GM10266 (cell line): ENCODE results near the gene CFAP77.

Source experiments
- DNase-seq: peaks from one replicate; pipeline ENCODE4 v3.0.0; 2012; ENCODE audit errors: extremely low spot score
- TF ChIP-seq, protein P1 (sequence below): IDR thresholded peaks from 2 replicates; pipeline ENCODE4 v1.5.1; 2012; ENCODE audit warnings: mild to moderate bottlenecking, low read depth; ENCODE audit not compliant: control insufficient read depth, insufficient read depth; ENCODE audit errors: missing control alignments

CFAP77 gene

DNA sequence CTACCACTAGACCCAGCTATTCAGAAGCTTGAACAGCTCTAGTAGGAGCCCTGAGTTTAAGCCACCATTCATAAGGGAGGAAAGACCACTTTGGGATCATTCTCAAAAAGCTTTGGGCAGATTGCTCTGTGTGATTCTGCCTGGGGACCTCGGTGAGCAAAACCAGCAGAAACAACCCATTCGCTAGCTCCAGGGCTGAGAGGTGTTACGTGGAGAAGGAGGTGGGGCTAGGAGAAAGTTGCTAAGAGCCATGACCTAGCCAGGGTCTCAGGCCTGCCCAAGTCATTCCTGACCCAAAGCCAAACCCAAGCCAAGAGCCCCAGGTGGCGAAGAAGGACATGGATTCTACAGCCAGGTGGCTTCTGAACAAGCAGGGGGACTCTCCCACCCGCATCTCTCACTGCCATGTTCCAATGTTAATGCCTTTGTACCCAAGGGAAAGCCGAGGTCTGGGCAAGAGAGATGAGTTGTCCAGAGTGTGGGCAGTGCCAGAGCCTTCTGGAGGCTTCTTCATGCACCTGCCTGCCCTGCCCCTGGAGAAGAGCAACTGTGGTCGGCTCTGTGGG lies 168.4 kb downstream of the CFAP77 start:
- no peak for DNase-seq
- TF ChIP-seq, protein P1, sequence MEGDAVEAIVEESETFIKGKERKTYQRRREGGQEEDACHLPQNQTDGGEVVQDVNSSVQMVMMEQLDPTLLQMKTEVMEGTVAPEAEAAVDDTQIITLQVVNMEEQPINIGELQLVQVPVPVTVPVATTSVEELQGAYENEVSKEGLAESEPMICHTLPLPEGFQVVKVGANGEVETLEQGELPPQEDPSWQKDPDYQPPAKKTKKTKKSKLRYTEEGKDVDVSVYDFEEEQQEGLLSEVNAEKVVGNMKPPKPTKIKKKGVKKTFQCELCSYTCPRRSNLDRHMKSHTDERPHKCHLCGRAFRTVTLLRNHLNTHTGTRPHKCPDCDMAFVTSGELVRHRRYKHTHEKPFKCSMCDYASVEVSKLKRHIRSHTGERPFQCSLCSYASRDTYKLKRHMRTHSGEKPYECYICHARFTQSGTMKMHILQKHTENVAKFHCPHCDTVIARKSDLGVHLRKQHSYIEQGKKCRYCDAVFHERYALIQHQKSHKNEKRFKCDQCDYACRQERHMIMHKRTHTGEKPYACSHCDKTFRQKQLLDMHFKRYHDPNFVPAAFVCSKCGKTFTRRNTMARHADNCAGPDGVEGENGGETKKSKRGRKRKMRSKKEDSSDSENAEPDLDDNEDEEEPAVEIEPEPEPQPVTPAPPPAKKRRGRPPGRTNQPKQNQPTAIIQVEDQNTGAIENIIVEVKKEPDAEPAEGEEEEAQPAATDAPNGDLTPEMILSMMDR: no peak

DNA sequence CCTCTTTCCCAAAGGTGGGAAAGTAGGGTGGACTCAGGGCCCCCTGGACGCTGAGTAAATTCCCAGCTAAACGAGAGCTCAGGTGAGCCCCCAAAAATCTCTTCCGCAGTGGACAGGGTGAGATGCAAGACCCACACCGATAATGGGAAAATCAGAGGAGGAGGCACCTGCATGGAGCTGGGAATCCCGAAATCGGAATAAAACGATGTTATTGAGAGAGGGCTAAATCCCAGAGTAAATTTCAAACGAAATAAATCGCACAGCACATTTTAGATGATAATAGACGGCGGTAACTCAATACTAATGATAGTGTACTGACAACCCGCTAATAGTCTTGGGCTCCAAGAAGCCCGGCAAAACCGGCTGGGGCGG lies 169.4 kb downstream of the CFAP77 start:
- DNase-seq: no peak
- TF ChIP-seq, protein P1: no peak

DNA sequence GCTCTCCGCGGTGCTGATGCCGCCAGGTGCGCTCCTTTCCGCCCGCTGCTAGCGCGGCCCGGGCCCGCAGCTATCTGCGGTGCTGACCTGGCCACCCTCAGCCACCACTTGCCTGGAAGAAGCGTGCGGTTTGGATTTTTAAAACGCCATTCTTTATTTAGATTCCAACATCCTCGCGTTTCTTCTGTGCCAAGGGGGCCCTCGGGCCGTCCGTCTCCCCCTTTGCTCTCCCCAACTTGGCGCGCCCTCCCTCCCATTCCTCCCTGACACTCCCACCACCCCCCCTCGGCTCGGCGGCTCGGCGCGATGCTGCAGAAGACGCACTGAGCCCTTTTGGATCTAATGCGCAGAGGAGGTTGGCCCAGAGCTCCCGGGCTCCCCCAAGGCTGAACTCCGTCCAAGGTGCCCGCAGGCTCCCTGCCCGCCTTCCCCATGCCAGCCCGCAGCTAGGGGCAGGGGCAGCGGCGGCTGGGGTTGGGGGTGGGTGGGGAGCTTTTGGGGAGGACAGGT lies 172.3 kb downstream of the CFAP77 start, which contains the start of gene BARHL1:
BARHL1 (plus strand) TSS at position 331 of the 510 bp plus-strand sequence. CDS start 192 bp downstream, outside the sequence.
- no peak for DNase-seq
- TF ChIP-seq, protein P1: no peak

DNA sequence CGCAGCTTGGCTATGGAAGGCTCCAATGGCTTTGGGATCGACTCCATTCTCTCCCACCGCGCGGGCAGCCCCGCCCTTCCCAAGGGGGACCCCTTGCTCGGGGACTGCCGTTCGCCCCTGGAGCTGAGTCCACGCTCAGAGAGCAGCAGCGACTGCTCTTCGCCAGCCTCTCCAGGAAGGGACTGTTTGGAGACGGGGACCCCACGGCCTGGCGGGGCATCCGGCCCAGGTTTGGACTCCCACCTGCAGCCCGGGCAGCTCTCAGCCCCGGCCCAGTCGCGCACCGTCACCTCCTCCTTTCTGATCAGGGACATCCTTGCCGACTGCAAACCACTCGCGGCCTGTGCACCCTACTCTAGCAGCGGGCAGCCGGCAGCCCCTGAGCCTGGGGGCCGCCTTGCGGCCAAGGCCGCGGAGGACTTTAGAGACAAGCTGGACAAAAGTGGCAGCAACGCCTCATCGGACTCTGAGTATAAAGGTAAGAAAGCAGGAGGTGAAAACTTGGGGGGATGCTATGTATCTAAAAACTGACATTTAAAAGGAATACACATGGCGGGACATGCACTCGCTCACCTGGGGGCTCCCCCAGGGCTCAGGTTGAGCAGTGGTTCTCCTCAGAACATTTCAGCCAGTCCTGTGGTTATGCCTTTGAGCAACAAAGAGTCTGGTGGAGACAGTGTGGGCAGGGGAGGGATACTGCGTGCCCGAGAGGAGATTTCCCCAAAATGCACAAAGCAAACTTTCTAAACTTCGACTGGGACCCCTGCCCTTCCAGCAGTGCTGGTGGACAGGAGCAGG lies 173.0 kb downstream of the CFAP77 start:
- TF ChIP-seq, protein P1: no peak
- DNase-seq: no peak

DNA sequence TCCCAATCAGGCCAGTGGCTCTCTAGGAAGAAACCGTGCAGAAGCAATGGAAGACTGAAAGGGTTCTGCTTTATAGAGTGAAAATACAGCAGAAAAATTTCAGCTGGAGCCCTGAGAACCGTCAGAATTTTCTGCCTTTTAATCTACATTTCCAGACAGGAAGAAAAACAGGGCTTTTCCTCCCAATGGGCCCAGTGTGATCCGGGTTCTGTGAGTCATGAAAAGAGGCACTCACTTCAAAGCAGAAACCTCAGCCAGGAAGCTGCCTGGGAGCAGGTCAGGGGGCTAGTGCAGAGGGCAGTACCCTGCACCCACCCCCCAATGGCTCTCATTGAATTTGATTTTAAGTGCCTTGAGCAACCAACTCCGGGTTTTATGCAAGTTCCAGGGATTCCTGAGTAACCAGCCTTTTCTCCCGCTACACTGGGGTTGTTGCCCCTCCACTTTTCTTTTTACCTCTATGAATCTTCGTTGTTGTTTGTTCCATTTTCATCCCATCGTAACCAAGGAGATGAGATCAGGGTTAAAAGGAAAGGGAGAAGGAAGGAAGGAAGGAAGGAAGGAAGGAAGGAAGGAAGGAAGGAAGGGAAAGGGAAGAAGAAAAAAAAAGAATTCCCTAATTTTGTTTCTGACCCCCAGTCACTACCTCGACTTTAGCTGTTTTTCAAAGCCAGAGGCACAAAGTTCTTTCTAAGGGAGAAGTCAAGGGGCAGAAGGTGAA lies 173.7 kb downstream of the CFAP77 start:
- TF ChIP-seq, protein P1: no peak
- DNase-seq: no peak

DNA sequence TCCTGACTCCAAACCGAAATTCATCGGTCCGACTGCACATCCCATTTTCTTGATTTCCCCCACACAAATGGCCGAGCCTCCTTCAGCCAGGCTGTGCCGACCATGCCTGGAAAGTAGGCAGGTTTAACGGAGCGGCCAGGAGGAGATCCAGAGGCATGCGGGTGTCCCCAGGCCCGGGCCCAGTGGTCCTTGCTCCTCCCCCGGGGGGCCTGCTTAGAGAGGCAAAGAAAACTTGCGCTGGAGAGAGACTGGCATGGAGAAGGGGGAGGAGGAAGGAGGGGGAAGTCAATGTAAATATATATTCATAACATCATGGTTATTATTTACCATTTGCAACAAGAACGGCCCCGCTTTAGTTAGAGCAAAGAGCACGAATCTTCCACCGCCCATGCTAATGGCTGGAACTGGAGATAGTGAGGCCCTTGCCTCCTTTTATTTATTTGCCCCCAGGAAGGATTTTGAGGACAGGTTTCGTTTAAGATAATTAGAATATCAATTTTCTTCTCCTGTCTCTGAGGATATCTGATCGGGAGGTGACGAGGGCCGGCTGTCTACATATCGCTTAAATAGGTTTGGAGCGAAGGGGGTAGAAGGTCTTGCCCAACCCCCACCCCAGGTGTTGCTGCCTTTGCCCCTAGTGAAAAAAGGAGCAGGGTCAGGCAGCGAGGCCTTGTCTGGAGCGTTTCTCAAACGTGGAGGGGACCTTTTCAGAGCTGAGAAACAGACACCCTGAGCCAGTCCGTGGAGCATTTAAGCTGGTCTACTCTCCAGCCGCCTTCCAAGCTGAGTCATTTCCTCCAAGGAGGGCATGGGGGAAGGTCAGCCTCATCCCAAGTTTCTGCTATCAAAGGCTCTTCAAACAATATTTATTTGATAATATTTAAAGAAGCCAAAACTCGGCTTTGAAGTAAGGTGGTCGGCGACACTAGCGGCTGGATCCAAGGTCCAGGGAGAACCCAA lies 174.9 kb downstream of the CFAP77 start:
- no peak for DNase-seq
- TF ChIP-seq, protein P1: no peak
